ENCODE data around the gene RGS19.

GRCh38 chr20:64063389-64064144, 15.8 kb downstream of the RGS19 start:
- no peak for TF ChIP-seq EP300 (IDR thresholded peaks at IDR 0.05; ENCODE audit: borderline replicate concordance in 1 of 2, low read depth in 1 of 2, low read length in 1 of 2)
- no peak for TF ChIP-seq CTCF (IDR thresholded peaks at IDR 0.05)
- no peak for TF ChIP-seq MAX (IDR thresholded peaks at IDR 0.05; ENCODE audit: low read depth)

Measured in SK-N-SH (cell line).